NCI-H2029 (cell line): Measurements from ENCODE around the gene MYO18B.

ENCODE experiments used
- DNase-seq: peaks from one replicate; lab custom pipeline; 2025; lab: John Stamatoyannopoulos, UW

The MYO18B gene

DNA sequence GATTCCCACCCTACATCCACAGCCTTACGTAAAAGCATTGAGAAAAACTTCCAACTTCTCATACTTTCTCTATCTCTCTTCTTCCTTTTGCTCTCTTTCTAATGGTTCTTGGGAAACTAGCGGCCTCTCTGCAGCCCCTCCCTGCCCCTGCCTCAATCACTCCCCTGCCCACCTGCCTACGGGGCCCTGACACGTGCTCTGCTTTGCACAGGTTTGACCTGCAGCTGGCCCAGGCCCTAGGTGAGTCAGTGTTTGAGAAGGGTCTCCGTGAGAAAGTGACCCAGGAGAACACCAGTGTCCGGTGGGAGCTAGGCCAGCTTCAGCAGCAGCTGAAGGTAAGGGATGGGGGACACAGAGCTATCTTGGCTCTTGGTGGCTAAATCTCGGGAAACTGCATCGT is 160.4 kb downstream of the MYO18B start:
- DNase-seq, result no peak

- DNase-seq, result no peak
Observed at GRCh38 chr22:25903294-25903693, 161.3 kb downstream of the MYO18B start.

DNA sequence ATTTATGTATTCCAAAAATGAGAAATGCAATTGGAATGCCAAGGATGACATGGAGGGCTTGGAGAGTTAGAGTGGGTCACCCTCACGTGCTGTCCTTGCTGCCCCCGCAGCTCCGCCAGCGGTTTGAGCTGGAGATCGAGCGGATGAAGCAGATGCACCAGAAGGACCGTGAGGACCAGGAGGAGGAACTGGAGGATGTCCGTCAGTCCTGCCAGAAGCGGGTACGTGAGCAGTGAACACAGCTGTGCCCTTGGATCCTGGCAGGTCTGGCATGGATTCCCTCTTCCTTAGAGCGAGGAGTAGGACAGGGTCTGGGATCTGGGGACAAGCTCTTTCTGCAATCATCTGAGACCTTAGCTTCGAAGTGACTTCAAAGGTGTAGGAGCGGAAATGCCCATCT is 166.2 kb downstream of the MYO18B start:
- DNase-seq, result no peak

DNA sequence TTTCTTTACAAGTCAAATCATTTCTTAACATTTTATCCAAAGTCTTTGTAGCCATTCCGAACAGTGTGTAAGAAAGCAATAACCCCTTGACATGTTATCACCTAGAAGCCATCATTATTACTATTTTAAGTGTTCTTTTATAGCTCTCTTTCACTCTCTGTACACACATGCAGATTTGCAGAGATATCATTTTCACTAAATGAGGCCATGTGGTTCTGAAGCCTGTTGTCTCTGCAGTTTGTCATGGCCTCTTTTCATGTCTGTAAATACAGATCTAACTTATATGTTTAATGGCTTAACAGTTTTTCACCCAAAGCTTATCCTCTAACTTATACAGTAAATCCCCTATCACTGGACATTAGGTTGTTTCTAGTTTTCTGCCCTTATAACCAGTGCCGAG is 166.8 kb downstream of the MYO18B start:
- DNase-seq, result no peak

- DNase-seq, result no peak
Observed at GRCh38 chr22:25909614-25910387, 167.8 kb downstream of the MYO18B start.

GRCh38 chr22:25911243-25911972 is 169.4 kb downstream of the MYO18B start:
- no peak for DNase-seq

- DNase-seq, result peak; percentile 71
Observed at GRCh38 chr22:25919452-25919851, 177.5 kb downstream of the MYO18B start.

- DNase-seq, result no peak
Observed at GRCh38 chr22:25922141-25922540, 180.2 kb downstream of the MYO18B start.

- DNase-seq, result no peak
Observed at GRCh38 chr22:25923914-25924313, 181.9 kb downstream of the MYO18B start.

- DNase-seq, result no peak
Observed at GRCh38 chr22:25928038-25928437, 186.1 kb downstream of the MYO18B start.

DNA sequence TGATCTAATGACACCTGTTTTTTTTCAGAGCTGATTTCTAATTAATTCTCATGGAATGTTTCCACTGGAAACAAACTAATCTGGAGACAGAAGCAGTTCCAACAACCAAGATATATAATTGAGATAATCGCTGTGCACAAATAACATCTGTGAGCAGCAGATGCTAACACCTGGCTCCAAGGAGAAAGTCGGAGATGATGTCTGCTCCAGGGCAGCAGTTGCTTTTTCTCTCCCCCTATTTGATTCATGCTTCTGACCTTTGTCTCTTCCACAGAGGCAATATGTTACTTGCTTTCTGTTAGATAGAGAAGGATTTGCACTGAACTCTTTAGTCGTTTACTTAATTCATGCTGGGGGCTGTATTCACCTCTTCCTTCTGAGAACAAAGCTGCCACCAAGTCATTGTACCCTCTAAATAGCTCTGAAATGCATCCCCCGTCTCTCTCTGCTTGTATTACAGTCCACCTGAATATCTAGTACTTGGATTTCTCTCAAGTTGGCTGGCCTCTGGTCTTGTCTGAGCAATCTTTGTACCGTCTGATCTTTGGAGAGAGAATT is 187.4 kb downstream of the MYO18B start:
- no peak for DNase-seq

DNA sequence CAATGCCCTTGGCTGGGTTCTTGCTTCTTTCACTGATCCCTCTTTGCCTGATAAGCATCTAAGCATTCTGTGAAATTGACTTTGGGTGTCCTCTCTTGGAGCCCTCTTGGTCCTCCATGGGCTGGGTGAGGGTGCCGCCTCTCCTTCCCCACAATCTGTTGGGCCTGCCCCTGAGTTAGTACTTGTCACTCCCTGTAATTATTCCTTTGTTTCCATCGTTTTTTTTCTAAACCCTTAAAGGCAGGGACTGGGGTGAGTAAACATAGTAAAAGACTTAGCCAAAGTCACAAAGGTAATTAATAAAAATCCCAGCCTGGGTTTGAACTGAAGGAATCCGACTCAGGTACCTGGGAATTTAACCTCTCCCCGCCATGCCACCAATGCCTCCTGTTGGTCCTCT is 188.1 kb downstream of the MYO18B start:
- no peak for DNase-seq

DNA sequence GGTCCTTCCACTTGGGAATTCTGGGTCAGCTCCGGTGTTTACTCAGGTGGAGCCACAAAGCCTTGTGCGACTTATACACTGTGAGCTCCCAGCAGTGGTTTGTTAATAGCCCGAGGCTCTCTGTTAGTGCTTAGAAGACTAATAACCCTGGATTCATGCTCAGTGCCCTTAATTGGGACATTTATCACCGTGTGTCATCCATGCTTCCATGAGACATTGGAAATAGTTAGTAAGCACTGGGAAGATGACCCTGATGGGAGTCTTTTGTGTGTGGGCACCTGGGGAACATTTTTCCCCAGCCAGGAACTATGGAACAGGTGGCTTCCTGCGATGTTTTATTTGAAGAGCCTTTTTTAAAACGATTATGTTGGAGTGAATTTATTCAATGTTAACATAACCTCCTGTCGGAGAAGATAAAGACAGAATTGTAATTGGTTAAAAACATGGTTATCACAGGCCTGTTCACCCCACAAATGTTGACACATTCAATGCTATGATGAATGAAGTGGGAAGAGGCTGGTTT is 188.9 kb downstream of the MYO18B start:
- DNase-seq, result peak; percentile 43

DNA sequence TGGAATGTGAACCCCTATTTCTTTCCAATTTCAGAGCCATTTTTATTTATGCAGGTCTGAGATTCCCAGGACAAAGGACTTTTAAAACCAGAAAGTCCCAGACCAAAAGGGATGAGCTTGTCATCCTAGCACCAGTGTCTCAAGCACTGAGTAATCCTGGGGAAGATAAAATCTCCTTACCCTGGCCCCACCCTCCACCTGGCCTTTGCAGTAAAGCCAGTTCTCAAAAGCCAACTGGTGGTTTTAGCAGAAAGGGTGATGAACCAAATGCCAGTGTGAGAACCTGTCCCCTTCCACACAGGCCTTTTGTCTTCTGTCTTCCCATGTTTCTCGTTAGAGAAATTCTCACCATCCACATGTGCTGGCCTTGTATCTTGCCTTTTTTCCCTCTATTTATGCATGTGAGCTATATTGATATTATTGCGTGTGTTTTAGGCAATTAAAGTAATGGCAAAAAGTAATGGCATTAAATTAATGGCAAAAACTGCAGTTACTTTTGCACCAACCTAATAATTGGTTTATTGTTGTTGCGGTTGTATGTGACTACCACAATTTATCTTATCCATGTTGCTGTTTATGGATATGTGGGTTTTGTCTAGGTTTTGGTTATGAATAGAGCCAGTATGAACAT is 191.3 kb downstream of the MYO18B start:
- DNase-seq, result no peak

- no peak for DNase-seq
Observed at GRCh38 chr22:25935266-25936058, 193.5 kb downstream of the MYO18B start.

GRCh38 chr22:25938151-25938550 is 196.2 kb downstream of the MYO18B start:
- DNase-seq, result no peak

- no peak for DNase-seq
Observed at GRCh38 chr22:25939384-25939783, 197.4 kb downstream of the MYO18B start.

GRCh38 chr22:25940479-25940878 is 198.5 kb downstream of the MYO18B start:
- DNase-seq, result no peak

DNA sequence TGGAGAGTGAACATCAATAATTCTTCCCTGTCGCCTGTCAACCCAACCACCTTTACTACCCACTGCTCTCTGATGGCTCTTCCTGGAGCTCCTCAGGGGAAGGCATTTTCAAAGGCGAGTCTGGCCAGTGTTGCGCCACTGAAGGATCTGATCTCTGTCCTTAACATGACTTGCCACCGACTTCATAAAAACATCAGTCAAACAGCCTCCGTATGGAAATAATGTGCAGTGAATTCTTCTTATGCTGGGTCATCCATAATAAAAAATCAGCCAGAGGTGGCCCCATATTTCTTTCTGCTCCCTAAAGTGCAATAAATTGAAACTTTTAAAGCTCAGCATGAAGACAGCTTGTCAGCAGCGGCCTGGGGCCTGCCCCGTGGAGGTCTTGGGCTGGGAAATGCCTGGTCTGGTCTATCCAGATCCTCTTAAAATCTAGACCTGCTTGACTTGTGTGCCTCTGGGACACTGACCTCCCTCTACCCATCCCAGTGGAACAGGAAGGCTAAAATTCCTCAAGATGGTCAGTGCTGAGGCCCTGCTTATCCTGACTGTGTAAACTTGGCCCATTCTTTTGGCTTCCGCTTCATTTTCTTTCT is 199.5 kb downstream of the MYO18B start:
- no peak for DNase-seq

DNA sequence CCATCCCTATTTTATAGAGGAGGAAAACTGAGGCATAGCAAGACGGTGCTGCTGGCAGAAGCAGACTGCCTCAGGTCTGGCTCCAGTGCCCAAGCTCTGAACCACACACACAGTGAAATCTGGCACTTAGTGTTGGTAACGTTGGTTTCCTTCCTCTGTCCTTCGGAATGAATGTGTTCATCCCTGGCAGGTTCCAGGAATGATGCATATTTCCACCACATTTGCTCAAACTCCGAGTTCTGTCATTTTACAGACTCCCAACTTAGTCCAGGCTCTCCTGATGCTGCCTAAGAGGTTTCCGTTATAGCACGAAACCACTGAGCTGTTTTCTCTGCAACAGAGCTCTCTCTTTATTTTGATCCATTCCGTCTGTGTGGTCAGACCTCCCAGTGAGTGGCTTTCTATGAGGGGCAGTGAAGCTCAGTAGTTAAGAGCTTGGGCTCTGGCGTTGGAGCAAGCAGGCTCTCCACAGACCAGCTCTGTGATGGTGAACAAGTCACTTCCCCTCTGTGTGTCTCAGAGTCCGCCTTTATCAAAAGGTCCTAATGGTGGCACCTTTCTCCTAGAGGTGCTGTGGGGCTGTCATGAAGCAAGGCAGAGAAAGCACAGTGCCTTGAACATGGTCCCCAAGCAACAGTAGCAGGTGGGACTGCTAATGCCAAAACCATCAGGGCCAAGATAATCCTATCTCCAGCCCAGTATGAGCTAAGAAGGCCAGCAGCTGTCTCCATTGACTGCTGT is 200.3 kb downstream of the MYO18B start:
- no peak for DNase-seq
